Fibroblast of peridontal ligament (primary cell): ENCODE results near the gene SLC48A1.
A peak's percentile ranks its signal among the peaks of the same experiment; 100 is the strongest.

ENCODE experiments used
- DNase-seq: peaks from one replicate; pipeline ENCODE4 v3.0.0-alpha.2; 2010; ENCODE audit errors: extremely low read depth

The SLC48A1 gene

DNA sequence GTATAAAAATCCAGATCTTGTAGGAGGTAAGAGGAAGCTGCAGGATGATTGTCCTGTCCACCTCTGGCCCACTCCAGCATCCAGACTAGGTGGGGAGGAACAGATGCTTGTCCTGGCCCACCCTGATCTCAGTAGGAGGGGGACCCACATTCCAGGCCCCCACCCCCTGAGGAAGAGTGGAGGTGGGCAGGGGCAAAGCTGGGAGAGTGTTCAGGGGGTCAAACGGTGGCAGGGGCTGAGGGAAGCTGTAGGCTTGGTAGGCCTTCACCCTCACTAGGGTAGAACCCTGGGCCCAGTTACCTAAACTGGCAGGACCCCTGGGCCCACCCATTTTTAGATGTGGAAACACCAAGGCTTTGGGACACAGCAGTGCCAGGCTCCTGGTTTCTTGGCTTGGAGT, 4.1 kb downstream of the SLC48A1 start:
- no peak for DNase-seq

DNA sequence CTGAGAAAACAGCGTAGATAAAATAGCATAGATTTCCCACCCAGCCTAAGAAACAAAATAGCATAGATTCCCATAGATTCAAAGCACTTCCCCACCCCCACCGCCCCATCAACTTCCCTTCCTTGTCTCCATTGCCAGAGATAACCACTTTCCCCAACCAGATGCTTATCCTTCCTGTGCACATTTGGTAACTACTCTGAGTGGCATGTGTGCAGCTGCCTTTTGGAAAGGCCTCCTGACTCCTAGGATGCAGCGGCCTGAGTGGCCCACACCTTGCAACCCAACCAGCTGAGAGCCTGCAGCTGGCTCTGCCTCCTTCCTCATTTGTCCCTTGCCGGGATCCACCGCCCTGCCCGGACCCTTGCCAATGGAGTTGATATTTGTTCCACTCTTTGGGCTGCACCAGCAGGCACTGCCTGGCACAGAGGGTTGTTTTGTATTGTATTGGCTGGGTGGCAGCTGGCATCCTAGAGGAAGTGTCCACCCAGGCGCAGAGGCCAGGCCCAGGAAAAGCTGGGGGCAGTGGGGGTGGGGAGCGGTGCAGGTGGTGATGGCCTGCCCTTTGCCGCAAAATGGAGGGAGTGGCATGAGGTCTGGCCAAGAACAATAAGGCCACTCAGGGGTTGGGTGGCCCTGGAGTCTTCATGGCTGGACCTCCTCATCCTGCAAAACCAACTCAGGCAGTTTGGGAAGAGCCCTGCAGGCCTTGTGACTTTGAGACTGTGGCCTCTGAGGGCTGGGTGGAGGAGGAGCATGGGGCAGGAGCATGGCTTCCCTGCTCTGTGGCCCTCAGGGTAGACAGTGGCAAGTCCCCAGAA, 4.9 kb downstream of the SLC48A1 start:
- no peak for DNase-seq

DNA sequence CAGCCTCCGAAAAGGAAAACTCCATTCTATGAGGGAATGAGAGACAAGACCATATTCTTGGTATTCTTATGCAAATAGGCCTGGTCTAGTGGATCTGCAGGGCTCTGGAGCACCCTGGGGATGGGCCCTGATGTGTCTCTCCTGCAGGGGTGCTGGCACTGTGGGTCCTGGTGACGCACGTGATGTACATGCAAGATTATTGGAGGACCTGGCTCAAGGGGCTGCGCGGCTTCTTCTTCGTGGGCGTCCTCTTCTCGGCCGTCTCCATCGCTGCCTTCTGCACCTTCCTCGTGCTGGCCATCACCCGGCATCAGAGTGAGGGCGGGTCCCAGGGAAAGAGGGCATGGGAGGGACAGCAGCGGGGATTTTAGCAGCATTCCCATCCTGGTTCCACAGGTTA, 5.8 kb downstream of the SLC48A1 start:
- DNase-seq: no peak

DNA sequence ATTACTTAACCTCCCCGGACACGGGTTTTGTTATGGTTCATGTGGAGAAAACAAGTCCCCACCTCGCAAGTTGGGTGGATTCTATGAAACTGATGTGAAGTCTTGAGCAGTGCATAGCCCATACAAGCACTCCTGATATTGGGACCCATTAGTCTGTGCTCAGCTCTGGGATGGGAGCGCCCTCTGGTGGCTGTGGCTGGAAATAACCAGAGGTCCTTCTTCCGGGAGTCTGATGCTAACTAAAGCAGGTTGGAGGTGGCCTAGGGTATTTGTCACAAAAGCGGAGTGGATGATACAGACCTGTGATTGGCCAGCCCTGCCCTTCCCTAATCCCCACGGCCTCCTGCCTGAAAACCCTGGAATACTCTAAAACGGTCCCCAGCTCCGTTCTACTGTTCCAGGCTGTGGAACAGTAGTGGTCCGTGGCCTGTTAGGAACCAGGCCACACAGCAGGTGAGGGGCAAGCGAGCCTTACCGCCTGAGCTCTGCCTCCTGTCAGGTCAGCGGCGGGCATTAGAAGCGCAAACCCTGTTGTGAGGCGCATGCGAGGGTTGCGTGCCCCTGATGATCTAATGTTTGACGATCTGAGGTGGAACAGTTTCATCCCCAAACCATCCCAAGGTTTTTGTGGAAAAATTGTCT, 6.4 kb downstream of the SLC48A1 start:
- peak; percentile 89 for DNase-seq

DNA sequence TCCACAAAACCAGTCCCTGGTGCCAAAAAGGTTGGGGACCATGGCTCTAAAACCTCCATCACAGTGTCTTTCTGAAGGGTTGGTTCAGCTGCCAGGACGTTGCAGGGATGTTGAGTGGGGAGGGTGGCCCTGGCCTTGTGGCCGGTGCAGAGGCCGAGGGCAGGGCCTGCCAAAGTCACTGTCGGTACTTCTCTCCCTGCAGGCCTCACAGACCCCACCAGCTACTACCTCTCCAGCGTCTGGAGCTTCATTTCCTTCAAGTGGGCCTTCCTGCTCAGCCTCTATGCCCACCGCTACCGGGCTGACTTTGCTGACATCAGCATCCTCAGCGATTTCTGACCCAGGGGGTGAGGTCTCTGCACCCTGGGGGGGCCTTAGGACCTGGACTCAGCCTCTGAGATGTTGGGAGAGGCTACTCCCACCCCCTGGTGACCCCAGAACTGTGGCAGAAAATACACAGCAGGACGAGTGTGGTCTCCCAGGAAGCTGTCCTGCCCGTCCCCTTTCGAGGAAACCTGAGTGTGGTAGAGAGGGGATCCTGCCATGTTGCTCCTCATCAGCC, 7.0 kb downstream of the SLC48A1 start:
- DNase-seq: no peak

DNA sequence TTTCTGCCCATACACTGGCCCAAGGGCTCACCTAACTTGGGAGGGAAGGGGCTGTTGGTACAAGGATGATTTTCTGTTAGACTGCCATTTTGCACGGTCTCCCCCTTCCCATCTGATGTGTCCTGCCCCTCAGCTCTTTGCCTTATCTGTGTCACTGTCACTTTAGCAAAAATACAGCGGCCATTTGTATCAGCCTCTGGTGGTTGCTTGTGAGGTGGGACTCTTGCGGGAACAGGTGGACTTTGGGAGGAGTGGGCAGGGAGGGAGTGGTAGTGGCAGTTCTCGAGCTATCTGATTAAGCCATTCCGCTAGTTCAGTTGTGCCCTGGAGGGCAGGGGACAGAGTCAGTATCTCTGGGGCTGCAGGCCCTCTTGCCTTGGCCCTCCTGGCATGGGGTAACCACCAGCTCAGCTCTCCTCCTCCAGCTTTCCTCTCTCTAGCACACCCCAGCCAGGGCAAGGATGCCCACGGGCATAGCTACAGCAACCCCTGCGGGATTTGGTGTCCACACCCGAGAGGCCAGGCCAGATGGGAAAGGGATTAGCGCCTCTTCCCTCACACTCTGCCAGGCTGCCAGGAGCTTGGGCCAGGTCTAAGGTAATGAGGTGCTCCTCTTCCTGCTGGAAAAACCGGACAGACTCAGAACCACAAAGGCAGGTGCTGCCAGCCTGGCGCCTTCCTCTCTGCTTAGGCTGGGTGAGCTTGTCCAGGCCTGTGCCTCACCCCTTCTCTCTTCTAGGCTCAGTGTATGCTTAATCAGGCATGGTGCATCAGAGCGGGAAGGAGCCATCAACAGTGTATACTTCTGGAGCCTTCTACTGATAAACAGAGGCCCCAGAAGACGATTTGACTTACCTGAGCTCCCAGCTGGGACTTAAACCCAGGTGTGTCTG, 8.7 kb downstream of the SLC48A1 start:
- no peak for DNase-seq

DNA sequence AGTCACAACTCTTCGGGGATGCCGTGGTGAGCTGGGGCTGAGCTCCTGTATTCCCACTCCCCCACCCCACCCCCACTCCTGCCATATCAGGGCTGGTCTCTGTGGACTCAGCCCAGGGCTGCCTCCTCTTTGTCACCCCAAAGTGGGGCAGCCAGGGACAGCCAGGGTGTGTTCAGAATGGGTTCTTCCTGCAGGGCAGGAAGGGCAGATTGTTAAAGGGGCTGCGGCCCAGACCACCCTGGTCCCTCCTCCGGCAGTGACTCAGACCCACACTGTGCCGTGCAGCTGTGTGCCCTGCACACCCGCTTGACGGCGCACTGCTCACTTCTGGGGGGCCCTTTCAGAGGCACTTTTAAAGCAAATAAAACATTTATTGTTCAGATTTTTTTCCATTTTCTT, 9.3 kb downstream of the SLC48A1 start:
- DNase-seq: no peak

DNA sequence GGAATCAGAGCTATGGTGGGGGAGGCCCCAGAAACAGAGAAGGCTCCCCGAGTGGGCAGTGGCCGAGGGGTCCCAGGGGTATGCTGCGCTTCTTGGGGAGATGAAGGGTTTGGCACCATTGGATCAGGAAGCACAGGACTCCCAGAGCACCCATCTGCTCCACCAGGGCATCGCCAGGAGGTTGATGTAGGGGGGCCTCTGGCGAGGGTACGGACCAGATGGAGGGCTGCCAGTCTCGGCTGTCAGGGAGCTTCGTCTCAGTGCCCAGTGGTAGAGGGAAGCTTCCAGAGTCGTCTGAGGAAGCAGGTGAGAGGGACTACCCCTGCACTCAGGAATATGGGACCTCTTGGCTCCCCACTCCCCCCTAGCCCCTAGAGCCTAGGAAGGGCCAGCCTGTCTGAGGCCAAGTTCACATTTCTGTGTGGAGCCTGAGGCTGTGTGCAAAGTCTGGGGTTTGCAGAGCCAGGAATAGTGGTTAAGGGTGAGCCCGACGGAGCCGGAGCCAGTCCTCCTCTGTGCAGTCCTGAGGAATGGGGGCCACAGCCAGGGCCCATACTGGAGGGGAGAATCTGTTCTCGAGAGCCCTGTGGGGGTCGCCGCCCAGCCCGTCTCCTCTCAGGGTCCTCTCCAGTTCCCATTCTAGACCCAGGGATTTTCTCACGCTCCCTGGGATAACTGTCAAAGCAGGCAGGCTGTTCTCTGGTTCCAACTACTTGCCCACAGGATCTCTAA, 10.2 kb downstream of the SLC48A1 start:
- DNase-seq: no peak

DNA sequence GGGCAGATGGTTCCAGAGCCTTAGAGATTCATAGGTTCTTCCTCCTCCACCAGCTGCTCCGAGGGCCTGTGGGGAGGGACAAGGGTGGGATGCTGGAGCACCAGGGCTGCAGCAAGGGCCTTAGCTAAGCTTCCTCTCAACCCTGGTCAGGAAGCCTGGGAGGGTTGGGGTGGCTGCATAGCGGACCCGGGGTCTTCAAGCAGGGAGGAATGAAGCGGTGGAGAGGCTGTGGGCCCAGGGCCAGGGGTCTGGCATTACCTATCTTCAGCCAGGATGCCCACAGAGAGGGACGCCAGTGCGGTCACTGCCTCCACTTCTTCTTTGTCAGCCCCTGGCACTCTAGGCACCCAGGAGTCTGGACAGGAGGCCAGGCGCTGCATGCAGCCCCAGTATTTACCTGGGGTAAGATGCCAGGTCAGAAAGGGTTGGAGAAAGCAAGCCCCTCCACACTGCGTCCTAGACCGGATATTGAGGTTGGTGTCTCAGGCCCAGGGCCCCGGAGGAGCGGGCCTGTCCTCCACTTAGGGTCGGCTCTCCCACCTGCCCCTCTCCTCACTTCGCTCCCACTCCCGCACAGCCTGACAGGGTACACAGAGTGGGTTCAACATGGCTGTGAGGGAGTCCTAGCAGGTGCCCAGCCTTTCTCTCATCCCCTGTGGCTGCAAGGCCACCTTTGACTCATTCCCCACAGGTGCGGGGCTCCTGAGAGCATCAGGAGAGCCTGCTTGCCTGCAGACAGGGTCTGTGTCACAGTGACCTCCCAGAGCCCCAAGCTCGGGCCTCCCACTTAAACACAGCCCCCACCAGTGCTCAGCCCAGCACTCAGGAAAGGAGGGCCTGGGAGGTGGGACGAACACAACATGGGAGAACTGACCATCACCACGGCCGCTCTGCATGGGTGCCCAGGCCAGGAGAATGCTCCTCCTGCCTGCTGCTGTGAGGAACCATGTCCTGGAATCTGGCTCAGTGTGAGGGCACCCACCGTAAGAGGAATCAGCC, 11.1 kb downstream of the SLC48A1 start:
- no peak for DNase-seq

DNA sequence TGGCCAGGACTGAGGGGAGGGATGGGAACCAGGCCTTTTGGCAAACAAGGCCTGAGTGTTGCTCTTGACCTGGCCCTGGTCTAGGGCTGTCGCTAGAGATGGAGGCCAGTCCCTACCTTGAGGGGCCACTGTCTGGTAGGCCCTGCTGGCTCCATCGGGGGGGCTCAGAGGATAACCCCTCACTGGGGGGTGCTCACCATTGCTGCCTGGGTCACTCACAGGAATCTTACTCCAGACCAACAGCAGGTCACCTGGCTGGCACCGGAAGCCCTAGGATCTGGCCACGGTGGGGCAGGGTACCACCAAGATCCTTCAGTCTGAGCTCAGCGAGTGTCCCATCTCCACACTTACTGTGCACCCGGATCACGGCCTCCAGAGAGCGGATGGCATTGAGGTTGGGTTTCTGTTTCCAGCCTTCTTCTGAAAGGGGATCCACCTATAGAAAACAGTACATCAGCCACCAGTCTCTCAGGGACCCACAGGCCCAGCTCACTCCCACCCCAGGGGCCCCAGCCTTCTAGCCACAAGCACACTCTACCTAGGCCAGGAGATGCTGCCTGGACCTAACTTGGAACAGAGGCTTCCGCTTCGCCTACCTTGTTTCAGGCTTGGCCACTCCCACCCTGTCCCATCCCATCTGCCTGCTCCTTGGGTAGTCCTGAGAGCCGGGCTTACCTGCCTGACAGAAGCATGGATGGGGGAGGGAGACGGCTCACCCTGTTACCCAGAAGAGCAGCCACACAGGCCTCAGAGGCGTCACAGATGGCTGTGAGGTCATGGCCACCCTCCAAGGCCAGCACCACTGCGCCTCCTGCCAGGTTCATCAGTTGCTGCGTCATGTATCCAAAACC, 12.2 kb downstream of the SLC48A1 start:
- DNase-seq: no peak

DNA sequence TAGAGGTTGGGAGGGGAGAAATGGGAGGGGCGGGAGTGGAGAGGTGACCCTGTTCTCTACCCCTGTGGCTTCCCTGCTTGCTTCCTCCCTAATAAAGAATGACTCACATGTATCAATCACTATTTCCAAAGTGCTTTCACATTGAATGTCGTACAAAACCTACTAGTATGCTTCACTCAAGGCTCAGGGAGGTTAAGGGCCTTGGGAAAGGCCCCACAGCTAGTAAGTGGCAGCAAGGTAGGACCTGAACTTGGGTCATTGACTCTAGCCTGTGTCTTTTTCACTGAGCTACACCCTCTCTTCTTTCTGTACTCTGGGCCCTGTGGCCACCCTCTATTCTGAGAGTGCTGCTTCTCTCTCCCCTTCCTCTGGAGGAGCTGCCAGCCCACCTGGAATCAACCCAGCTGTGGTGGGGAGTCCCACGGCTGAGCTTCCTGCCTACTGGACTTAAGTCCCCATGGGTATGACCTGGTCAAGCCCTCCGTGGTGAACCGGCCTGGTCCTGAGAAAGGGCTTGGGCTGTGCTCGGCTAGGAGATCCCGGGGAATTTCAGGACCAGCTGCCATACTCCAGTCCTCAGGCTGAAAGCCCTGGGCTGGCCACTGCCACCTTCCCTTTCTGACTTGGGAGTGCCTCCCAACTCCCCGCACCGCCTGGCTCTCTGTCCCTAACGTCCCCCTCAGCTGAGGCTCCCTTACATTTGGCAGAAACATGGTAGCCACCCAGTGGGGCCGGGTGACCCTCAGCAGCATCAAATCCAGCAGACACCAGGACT, 13.0 kb downstream of the SLC48A1 start:
- no peak for DNase-seq

DNA sequence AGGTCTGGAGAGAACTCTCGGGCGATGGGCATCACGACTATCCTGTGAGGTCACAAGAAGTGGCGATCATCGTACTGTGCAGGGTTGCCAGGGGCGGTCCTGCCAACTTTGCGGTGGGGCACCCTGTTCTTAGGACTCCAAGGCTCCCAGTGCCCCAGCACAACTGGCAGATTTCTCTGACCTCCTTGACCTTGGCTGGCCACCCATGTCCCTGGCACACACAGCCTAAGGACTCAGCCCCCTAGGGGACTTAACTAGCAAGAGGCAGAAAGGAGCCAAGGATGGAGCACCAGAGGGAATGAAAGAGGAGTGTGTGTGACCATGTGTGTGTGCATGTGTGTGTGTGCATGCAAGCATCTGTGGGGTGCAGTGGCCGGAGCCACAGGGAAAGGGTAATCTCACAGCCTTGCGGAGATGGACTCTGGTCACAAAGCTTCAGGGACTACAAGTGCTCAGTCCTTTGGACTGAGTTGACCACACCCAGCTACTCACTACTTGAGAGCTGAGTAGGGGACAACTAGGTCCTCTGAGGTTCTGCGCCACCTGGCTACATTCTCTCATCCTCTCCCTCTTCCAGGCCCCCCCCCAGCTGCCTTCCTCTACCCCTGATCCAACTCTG, 13.7 kb downstream of the SLC48A1 start:
- DNase-seq: no peak

DNA sequence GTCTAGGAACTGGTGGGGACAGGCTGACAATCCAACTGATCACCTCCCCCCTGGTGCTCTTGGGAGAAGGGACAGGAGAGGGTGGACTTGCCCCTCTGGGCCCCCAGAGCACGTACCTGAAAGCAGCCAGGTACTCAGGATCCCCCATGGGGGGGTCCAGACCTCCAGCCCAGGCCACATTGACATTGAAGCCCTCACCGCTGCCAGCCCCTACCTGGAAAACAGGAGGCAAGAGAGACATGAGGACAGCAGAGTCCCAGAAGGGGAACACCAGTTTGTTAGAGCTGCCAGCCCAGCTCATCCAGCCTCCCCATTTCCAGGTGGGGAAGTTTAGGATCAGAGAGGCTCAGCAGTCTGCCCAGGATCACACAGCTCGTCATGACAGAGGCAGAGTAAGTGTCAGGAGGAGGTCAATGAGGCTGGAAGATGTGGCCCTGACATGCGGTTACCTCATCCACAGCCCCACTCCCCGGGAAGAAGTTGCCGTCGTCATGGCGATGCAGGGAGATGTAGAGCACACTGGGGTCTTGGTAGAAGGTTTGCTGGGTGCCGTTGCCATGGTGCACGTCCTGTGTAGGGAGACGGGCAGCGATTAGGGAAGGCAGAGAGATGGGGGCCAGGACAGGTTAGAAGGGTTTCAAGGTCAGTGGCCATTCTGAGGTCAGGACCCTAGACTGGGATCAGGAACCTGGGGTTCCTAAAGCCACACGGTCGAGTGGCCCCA, 14.7 kb downstream of the SLC48A1 start:
- DNase-seq: no peak

DNA sequence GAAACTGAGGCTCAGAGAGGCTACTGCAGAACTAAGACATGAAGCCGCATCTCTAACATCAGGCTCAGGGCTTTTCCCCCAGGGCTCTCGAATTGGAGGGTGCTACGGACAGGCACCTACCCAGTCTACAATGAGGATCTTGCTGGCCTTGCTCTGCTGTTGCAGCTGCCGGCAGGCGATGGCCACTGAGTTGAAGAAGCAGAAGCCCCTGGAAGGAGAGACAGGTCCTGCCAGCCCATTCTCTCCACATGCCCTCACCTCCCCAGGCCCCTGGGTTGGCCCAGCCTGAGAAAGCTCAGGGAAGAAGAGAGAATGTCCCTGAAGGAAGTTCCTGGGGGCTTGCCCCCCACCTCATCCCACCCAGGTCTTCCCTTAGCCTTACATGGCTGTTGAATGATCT, 16.1 kb downstream of the SLC48A1 start:
- DNase-seq: no peak

DNA sequence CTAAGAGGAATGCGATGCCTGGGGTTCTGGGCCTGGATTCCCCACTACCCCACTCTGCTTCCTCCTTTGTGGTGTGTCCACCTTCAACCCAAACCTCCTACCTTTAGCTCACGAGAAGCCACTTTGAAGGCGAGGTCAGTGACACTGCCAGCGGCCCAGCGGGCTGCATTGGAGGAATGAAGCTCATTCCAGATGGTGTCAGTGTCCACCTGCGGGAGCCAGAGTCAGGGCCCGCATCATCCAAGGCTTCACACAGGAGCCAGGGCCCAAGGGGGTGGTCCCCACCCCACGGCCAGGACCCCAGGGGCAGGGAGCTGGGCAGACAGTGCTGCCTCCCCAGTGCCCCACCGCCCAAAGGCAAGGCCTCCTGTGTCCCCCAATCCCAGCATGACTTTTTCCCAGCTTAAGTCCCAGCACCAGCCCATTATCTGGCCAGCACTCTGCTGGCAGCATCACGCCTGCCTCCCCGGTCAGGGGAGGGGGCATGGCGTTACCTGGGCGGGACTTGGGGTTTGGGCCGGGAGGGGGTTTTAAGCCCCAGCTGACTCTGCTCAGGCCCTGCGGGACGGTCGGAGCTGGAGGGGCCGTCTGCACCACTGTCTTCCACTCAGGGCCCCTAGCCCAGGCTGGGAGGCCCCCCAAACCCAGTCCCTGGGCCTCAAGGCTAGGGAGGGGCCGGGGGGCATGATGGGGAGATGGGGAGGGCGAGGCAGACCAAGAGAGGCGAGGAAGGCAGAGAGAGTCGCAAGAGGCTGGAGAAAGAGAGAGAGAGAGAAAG, 16.9 kb downstream of the SLC48A1 start:
- DNase-seq: no peak

DNA sequence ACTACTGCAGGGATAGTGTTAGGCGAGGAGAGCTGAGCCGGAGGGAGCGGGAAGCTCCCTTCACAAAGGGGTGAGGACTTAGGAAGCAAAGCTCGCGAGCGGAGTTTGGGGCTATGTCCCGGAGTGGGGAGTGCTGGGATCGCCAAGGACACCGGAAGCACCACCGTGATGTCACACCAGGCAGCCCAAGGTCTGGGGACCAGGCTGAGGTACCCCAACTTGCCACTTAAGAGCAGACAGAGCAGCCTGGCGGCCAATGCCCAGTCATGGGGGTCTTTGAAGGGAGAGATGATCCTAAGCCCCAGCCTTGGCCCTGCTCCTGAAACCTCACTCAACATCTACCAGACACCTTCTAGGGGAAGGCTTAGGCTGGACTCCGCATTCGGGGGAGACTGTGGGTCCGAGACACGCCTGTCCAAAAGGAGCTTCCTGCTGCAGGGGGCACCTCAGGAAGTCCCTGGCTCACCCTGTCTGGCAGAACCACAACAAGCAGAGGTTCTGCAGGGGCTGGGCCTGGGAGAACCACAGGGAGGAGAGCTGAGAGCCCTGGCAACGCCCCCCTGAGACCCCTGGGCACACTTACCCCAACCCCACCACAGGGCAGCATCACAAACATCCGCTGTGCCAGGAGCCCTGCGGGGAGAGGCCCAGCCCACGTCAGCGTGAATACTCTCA, 17.8 kb downstream of the SLC48A1 start:
- no peak for DNase-seq
